T-helper 17 cell (primary cell): Measurements from ENCODE around the gene USP35. TPM values are rescaled to one million over a fixed set of nuclear protein-coding genes. Genes with fewer than 3 reads are reported as not detected.
A peak's percentile ranks its signal among the peaks of the same experiment; 100 is the strongest.
"Not testable (repeated sequence)": the region's sequence is repeated elsewhere in the genome, so short reads cannot be mapped to it uniquely, and the experiment has no call there.

Source experiments
- ATAC-seq: fragments of 150-1000 bp; cut with Tn5 transposase; 2 replicates; pipeline ENCODE4 v1.10.0; 2021; ENCODE audit warnings: mild to moderate bottlenecking, moderate library complexity
- DNase-seq, 3 donors: peaks; one replicate each; pipeline versions ENCODE4 v3.0.0 to v3.0.0-alpha.2; 2020 to 2021
- H3K9me3 ChIP-seq: one replicate; pipeline ENCODE4 v1.7.0; 2013; ENCODE audit warnings: low read length, mild to moderate bottlenecking; ENCODE audit not compliant: control insufficient read depth, poor library complexity, severe bottlenecking
- H3K27ac Mint-ChIP-seq: one replicate; pipeline ENCODE4 v1.8.0; 2022; ENCODE audit warnings: mild to moderate bottlenecking, moderate library complexity, mixed read lengths
- H3K27me3 Mint-ChIP-seq: one replicate; pipeline ENCODE4 v1.8.0; 2022; ENCODE audit warnings: mixed read lengths
- H3K36me3 Mint-ChIP-seq: one replicate; pipeline ENCODE4 v1.8.0; 2022; ENCODE audit warnings: low read depth, mixed read lengths
- H3K4me1 Mint-ChIP-seq: one replicate; pipeline ENCODE4 v1.8.0; 2022; ENCODE audit warnings: mild to moderate bottlenecking, mixed read lengths
- H3K4me3 Mint-ChIP-seq: one replicate; pipeline ENCODE4 v1.8.0; 2022; ENCODE audit warnings: mild to moderate bottlenecking, moderate library complexity, mixed read lengths
- total RNA-seq, 4 donors: library from RNA in 2 of 4; stranded (reverse) in 2 of 4; gene quantifications; one replicate each; pipeline ENCODE4 v1.2.3 and lab custom pipeline; 2022 to 2026

The USP35 gene
- total RNA-seq, 2 donors from 2014 or later: 10.5 to 13.4 TPM

- no peak overlapping the region for H3K4me3 Mint-ChIP-seq
- H3K4me1 Mint-ChIP-seq: peaks cover 23% of the 10 kb centered on the region
- H3K36me3 Mint-ChIP-seq: peaks cover 3% of the 10 kb centered on the region
- no peak overlapping the region for H3K27ac Mint-ChIP-seq
- H3K9me3 ChIP-seq: no peaks in the 10 kb centered on the region
- ATAC-seq (peak; percentile 56), DNase-seq (no peak)
- no peaks in the 10 kb centered on the region for H3K27me3 Mint-ChIP-seq
Observed at GRCh38 chr11:78227921-78228320, 39.2 kb downstream of the USP35 start.

- peaks cover 3% of the 10 kb centered on the region for H3K36me3 Mint-ChIP-seq
- no peak overlapping the region for H3K27ac Mint-ChIP-seq
- no peaks in the 10 kb centered on the region for H3K27me3 Mint-ChIP-seq
- no peaks in the 10 kb centered on the region for H3K9me3 ChIP-seq
- no peak overlapping the region for H3K4me3 Mint-ChIP-seq
- DNase-seq (no peak), ATAC-seq (peak; percentile 66)
- peaks cover 20% of the 10 kb centered on the region for H3K4me1 Mint-ChIP-seq
Observed at GRCh38 chr11:78228467-78228866, 39.7 kb downstream of the USP35 start.

- ATAC-seq (no peak), DNase-seq (no peak)
- peaks cover 2% of the 10 kb centered on the region for H3K36me3 Mint-ChIP-seq
- H3K9me3 ChIP-seq: no peaks in the 10 kb centered on the region
- no peaks in the 10 kb centered on the region for H3K27me3 Mint-ChIP-seq
- H3K4me1 Mint-ChIP-seq: peaks cover 18% of the 10 kb centered on the region
- no peak overlapping the region for H3K4me3 Mint-ChIP-seq
- H3K27ac Mint-ChIP-seq: no peak overlapping the region
Observed at GRCh38 chr11:78229106-78229505, 40.4 kb downstream of the USP35 start.

- DNase-seq (no peak), ATAC-seq (no peak)
- H3K36me3 Mint-ChIP-seq: peaks cover under 1% of the 10 kb centered on the region
- H3K27me3 Mint-ChIP-seq: no peaks in the 10 kb centered on the region
- no peaks in the 10 kb centered on the region for H3K9me3 ChIP-seq
- no peak overlapping the region for H3K4me3 Mint-ChIP-seq
- peak overlapping the region; percentile 22 for H3K27ac Mint-ChIP-seq
- peaks cover 15% of the 10 kb centered on the region for H3K4me1 Mint-ChIP-seq
Observed at GRCh38 chr11:78230161-78230877, 41.6 kb downstream of the USP35 start.

- no peaks in the 10 kb centered on the region for H3K27me3 Mint-ChIP-seq
- peaks cover 14% of the 10 kb centered on the region for H3K4me1 Mint-ChIP-seq
- H3K36me3 Mint-ChIP-seq: peaks cover 2% of the 10 kb centered on the region
- H3K9me3 ChIP-seq: no peaks in the 10 kb centered on the region
- H3K27ac Mint-ChIP-seq: peak overlapping the region; percentile 32
- no peak for DNase-seq
- ATAC-seq: no peak
- H3K4me3 Mint-ChIP-seq: no peak overlapping the region
Observed at GRCh38 chr11:78231962-78232501, 43.3 kb downstream of the USP35 start.

- not testable (repeated sequence) for H3K4me3 Mint-ChIP-seq, DNase-seq, H3K36me3 Mint-ChIP-seq, H3K9me3 ChIP-seq, H3K27me3 Mint-ChIP-seq, H3K27ac Mint-ChIP-seq, ATAC-seq
- peaks cover 13% of the 10 kb centered on the region for H3K4me1 Mint-ChIP-seq
Observed at GRCh38 chr11:78233046-78233445, 44.3 kb downstream of the USP35 start.

- H3K27me3 Mint-ChIP-seq: no peaks in the 10 kb centered on the region
- no peak overlapping the region for H3K27ac Mint-ChIP-seq
- peaks cover 6% of the 10 kb centered on the region for H3K4me1 Mint-ChIP-seq
- H3K4me3 Mint-ChIP-seq: no peak overlapping the region
- peaks cover 2% of the 10 kb centered on the region for H3K36me3 Mint-ChIP-seq
- DNase-seq: no peak
- H3K9me3 ChIP-seq: no peaks in the 10 kb centered on the region
- no peak for ATAC-seq
Observed at GRCh38 chr11:78234006-78234405, 45.3 kb downstream of the USP35 start.

- H3K4me3 Mint-ChIP-seq: no peak overlapping the region
- no peak for ATAC-seq
- peaks cover 2% of the 10 kb centered on the region for H3K36me3 Mint-ChIP-seq
- H3K4me1 Mint-ChIP-seq: peaks cover 2% of the 10 kb centered on the region
- no peak overlapping the region for H3K27ac Mint-ChIP-seq
- H3K9me3 ChIP-seq: peaks cover 9% of the 10 kb centered on the region
- H3K27me3 Mint-ChIP-seq: no peaks in the 10 kb centered on the region
- no peak for DNase-seq
Observed at GRCh38 chr11:78237293-78238046, 48.8 kb downstream of the USP35 start.

- Mint-ChIP-seq H3K4me1 (peaks cover 7% of the 10 kb centered on the region), H3K27me3 (no peaks in the 10 kb centered on the region), H3K36me3 (peaks cover 2% of the 10 kb centered on the region), H3K27ac (no peak overlapping the region), H3K4me3 (no peak overlapping the region)
- DNase-seq (no peak), ATAC-seq (no peak)
- peaks cover 9% of the 10 kb centered on the region for H3K9me3 ChIP-seq
Observed at GRCh38 chr11:78239781-78240180, 51.1 kb downstream of the USP35 start.

- ATAC-seq: no peak
- no peak for DNase-seq
- H3K9me3 ChIP-seq: peaks cover 9% of the 10 kb centered on the region
- Mint-ChIP-seq H3K4me3 (no peak overlapping the region), H3K4me1 (peaks cover 10% of the 10 kb centered on the region), H3K27me3 (no peaks in the 10 kb centered on the region), H3K27ac (no peak overlapping the region), H3K36me3 (peaks cover 4% of the 10 kb centered on the region)
Observed at GRCh38 chr11:78241475-78241874, 52.8 kb downstream of the USP35 start.

- H3K4me3 Mint-ChIP-seq: no peak overlapping the region
- H3K27ac Mint-ChIP-seq: no peak overlapping the region
- no peaks in the 10 kb centered on the region for H3K27me3 Mint-ChIP-seq
- ATAC-seq: no peak
- H3K9me3 ChIP-seq: peaks cover 9% of the 10 kb centered on the region
- H3K4me1 Mint-ChIP-seq: peaks cover 8% of the 10 kb centered on the region
- DNase-seq: no peak
- H3K36me3 Mint-ChIP-seq: peaks cover 4% of the 10 kb centered on the region
Observed at GRCh38 chr11:78244080-78244479, 55.4 kb downstream of the USP35 start.

GRCh38 chr11:78244546-78245255, 56.0 kb downstream of the USP35 start:
- H3K27ac Mint-ChIP-seq: no peak overlapping the region
- ATAC-seq (no peak), DNase-seq (no peak)
- H3K27me3 Mint-ChIP-seq: no peaks in the 10 kb centered on the region
- H3K9me3 ChIP-seq: peaks cover 9% of the 10 kb centered on the region
- peaks cover 8% of the 10 kb centered on the region for H3K4me1 Mint-ChIP-seq
- H3K4me3 Mint-ChIP-seq: no peak overlapping the region
- peaks cover 4% of the 10 kb centered on the region for H3K36me3 Mint-ChIP-seq

GRCh38 chr11:78248191-78248590, 59.5 kb downstream of the USP35 start:
- Mint-ChIP-seq H3K4me1 (peaks cover 13% of the 10 kb centered on the region), H3K27me3 (no peaks in the 10 kb centered on the region), H3K27ac (peak overlapping the region; percentile 0), H3K4me3 (no peak overlapping the region), H3K36me3 (peaks cover 4% of the 10 kb centered on the region)
- ATAC-seq (no peak), DNase-seq (no peak)
- no peaks in the 10 kb centered on the region for H3K9me3 ChIP-seq
